DOHH2 (cell line): ENCODE results near the gene TXNIP.

ENCODE experiments used
- H3F3A ChIP-seq: fragments of 200-600 bp; sonication (generic), shearing (Covaris generic); 2 replicates; pipeline ENCODE4 v1.6.0; 2016; ENCODE audit warnings: antibody characterized with exemption, mild to moderate bottlenecking; ENCODE audit not compliant: control insufficient read depth, insufficient read depth
- H3K27ac ChIP-seq: fragments of 200-600 bp; sonication (generic); 2 replicates; pipeline ENCODE4 v1.5.1; 2014; ENCODE audit warnings: low read depth, mild to moderate bottlenecking, low read length, moderate library complexity
- H3K27me3 ChIP-seq: fragments of 200-600 bp; sonication (generic); 2 replicates; pipeline ENCODE4 v1.6.1; 2014; ENCODE audit warnings: mild to moderate bottlenecking, low read length, mixed read lengths; ENCODE audit not compliant: control insufficient read depth
- H3K36me3 ChIP-seq: fragments of 200-600 bp; sonication (generic); 2 replicates; pipeline ENCODE4 v1.6.1; 2014; ENCODE audit warnings: mild to moderate bottlenecking, low read length, moderate library complexity, mixed read lengths; ENCODE audit not compliant: control insufficient read depth
- H3K4me1 ChIP-seq: fragments of 200-600 bp; sonication (generic); 2 replicates; pipeline ENCODE4 v1.6.1; 2014; ENCODE audit warnings: mild to moderate bottlenecking, low read length, mixed read lengths; ENCODE audit not compliant: control insufficient read depth
- H3K4me2 ChIP-seq: fragments of 200-600 bp; sonication (generic); 2 replicates; pipeline ENCODE4 v1.6.0; 2014; ENCODE audit warnings: mild to moderate bottlenecking, low read length, moderate library complexity
- H3K4me3 ChIP-seq: fragments of 200-600 bp; sonication (generic); 2 replicates; pipeline ENCODE4 v1.5.1; 2014; ENCODE audit warnings: mild to moderate bottlenecking, low read length, mixed read lengths
- H3K79me2 ChIP-seq: fragments of 200-600 bp; sonication (generic); 2 replicates; pipeline ENCODE4 v1.6.1; 2014; ENCODE audit warnings: mild to moderate bottlenecking, low read length, mixed read lengths; ENCODE audit not compliant: control insufficient read depth
- H3K9me2 ChIP-seq: fragments of 200-600 bp; sonication (generic); replicated peaks from 2 replicates; pipeline ENCODE4 v1.6.1; 2014; ENCODE audit warnings: mild to moderate bottlenecking, low read length, mixed read lengths; ENCODE audit not compliant: control insufficient read depth
- H3K9me3 ChIP-seq: fragments of 200-600 bp; sonication (generic); 2 replicates; pipeline ENCODE4 v1.6.1; 2014; ENCODE audit warnings: antibody characterized with exemption, low read length, mixed read lengths; ENCODE audit not compliant: control insufficient read depth, insufficient read depth
- H4K20me1 ChIP-seq: fragments of 200-600 bp; sonication (generic); 2 replicates; pipeline ENCODE4 v1.6.0; 2014; ENCODE audit warnings: low read depth, mild to moderate bottlenecking, antibody characterized with exemption, low read length, moderate library complexity; ENCODE audit not compliant: control insufficient read depth, insufficient read depth
- CTCF ChIP-seq: fragments of 200-600 bp; sonication (generic); IDR thresholded peaks from one replicate; pipeline ENCODE4 v1.5.1; 2014; ENCODE audit warnings: antibody characterized with exemption, mild to moderate bottlenecking, low read depth, low read length; ENCODE audit not compliant: poor library complexity, severe bottlenecking
- EZH2phosphoT487 ChIP-seq: fragments of 200-600 bp; sonication (generic); IDR thresholded peaks from 2 replicates; pipeline ENCODE4 v1.6.1; 2017; ENCODE audit warnings: borderline replicate concordance, mild to moderate bottlenecking, antibody characterized with exemption, low read length, moderate library complexity, mixed read lengths

The TXNIP gene

GRCh38 chr1:146013559-146013922, 17.2 kb upstream of the TXNIP start:
- H3K4me3 ChIP-seq: no peak overlapping the region
- peaks cover 38% of the 10 kb centered on the region for H3K27me3 ChIP-seq
- H3K79me2 ChIP-seq: no peaks in the 10 kb centered on the region
- TF ChIP-seq EZH2phosphoT487 (no peak), CTCF (no peak)
- no peaks in the 10 kb centered on the region for H3K9me2 ChIP-seq
- H3K36me3 ChIP-seq: no peaks in the 10 kb centered on the region
- no peaks in the 10 kb centered on the region; the same call in 1 of the 2 replicates for H3F3A ChIP-seq
- H3K27ac ChIP-seq: no peak overlapping the region
- no peak overlapping the region for H3K4me2 ChIP-seq
- no peaks in the 10 kb centered on the region for H4K20me1 ChIP-seq
- no peaks in the 10 kb centered on the region for H3K9me3 ChIP-seq
- H3K4me1 ChIP-seq: peaks cover 3% of the 10 kb centered on the region; the same call in 1 of the 2 replicates

GRCh38 chr1:146012703-146013558, 16.6 kb upstream of the TXNIP start:
- H3K36me3 ChIP-seq: no peaks in the 10 kb centered on the region
- peaks cover 32% of the 10 kb centered on the region for H3K27me3 ChIP-seq
- no peak overlapping the region for H3K4me3 ChIP-seq
- H3K79me2 ChIP-seq: no peaks in the 10 kb centered on the region
- H3K27ac ChIP-seq: no peak overlapping the region
- H3K9me2 ChIP-seq: no peaks in the 10 kb centered on the region
- TF ChIP-seq CTCF: peak; percentile 75
- no peak for TF ChIP-seq EZH2phosphoT487
- H3K9me3 ChIP-seq: no peaks in the 10 kb centered on the region
- peaks cover 3% of the 10 kb centered on the region; the same call in 1 of the 2 replicates for H3K4me1 ChIP-seq
- no peaks in the 10 kb centered on the region; the same call in 1 of the 2 replicates for H3F3A ChIP-seq
- H3K4me2 ChIP-seq: no peak overlapping the region
- H4K20me1 ChIP-seq: no peaks in the 10 kb centered on the region

GRCh38 chr1:146010126-146010738, 13.9 kb upstream of the TXNIP start:
- H3F3A ChIP-seq: no peaks in the 10 kb centered on the region; the same call in 1 of the 2 replicates
- no peaks in the 10 kb centered on the region for H3K36me3 ChIP-seq
- no peaks in the 10 kb centered on the region for H4K20me1 ChIP-seq
- no peak overlapping the region for H3K4me2 ChIP-seq
- H3K9me2 ChIP-seq: no peaks in the 10 kb centered on the region
- H3K9me3 ChIP-seq: no peaks in the 10 kb centered on the region
- H3K79me2 ChIP-seq: no peaks in the 10 kb centered on the region
- H3K4me3 ChIP-seq: no peak overlapping the region
- TF ChIP-seq CTCF: no peak
- peaks cover 12% of the 10 kb centered on the region for H3K4me1 ChIP-seq
- peaks cover 9% of the 10 kb centered on the region; the same call in 1 of the 2 replicates for H3K27me3 ChIP-seq
- no peak overlapping the region for H3K27ac ChIP-seq
